Measurements from ENCODE around the gene MAPK4.

- no peak for TF ChIP-seq POLR2AphosphoS5 (IDR thresholded peaks at IDR 0.05; ENCODE audit: borderline replicate concordance, low read depth, low read length)
- TF ChIP-seq EZH2 (IDR thresholded peaks at IDR 0.05), result no peak
- TF ChIP-seq FOXP2 (optimal IDR thresholded peaks at IDR 0.05; ENCODE audit: control extremely low read depth, extremely low read length, insufficient read depth), result no peak
Observed at GRCh38 chr18:50656396-50656795, 96.5 kb downstream of the MAPK4 start.

Data from SK-N-MC (cell line).